HCT116 (cell line): Measurements from ENCODE around the gene FCHO1. TPM values are rescaled to one million over a fixed set of nuclear protein-coding genes. Genes with fewer than 3 reads are reported as not detected.

ENCODE experiments used
- ATAC-seq: fragments of 200-7000 bp; cut with Tn5 transposase; 2 replicates; pipeline ENCODE4 v1.9.1; 2020; ENCODE audit warnings: mild to moderate bottlenecking, moderate library complexity
- BruUV-seq: library from RNA; stranded (reverse); fragments of 400-500 nt; replicated peaks from 2 replicates; lab custom pipeline; 2021; lab: Mats Ljungman, UMichigan
- CTCF ChIA-PET: fragments of 300-600 bp; sonication (Branson Sonifier 250); formaldehyde crosslinking; loops from one replicate; lab custom pipeline; 2021; ENCODE audit warnings: antibody characterized with exemption; lab: Charles Lee
- POLR2A ChIA-PET: fragments of 300-600, 350-600 bp; sonication (Branson Sonifier 250); formaldehyde crosslinking; loops from one replicate; lab custom pipeline; 2021; ENCODE audit warnings: antibody characterized with exemption; lab: Charles Lee
- RAD21 ChIA-PET, 2 experiments: fragments of 300-600 bp; sonication (Branson Sonifier 250); formaldehyde crosslinking; loops; one replicate each; lab custom pipeline; 2023; ENCODE audit warnings: low total read pairs in 2 of 2; ENCODE audit not compliant: uncharacterized antibody in 2 of 2, unreplicated experiment in 2 of 2, low non-redundant PET in 1 of 2; lab: Charles Lee
- DNase-seq: peaks from one replicate; pipeline ENCODE4 v3.0.0-alpha.2; 2010; ENCODE audit warnings: low read depth, low spot score
- H2AFZ ChIP-seq: fragments of 200-600 bp; shearing (Covaris generic), sonication (generic); 2 replicates; pipeline ENCODE4 v1.6.1; 2017; ENCODE audit warnings: low read depth, mixed run types, mixed read lengths, antibody characterized with exemption, low read length; ENCODE audit not compliant: poor library complexity, severe bottlenecking
- H3K27ac ChIP-seq: 2 replicates; pipeline ENCODE4 v1.5.1; 2012; ENCODE audit warnings: low read depth, low read length
- H3K27me3 ChIP-seq: fragments of 200-600 bp; sonication (generic); 2 replicates; pipeline ENCODE4 v1.6.1; 2016; ENCODE audit warnings: mixed run types, low read length, mixed read lengths; ENCODE audit not compliant: insufficient read depth
- H3K36me3 ChIP-seq, 2 experiments: fragments of 200-500 bp in 1 of 2; fragments of 200-600 bp in 1 of 2; sonication (Bioruptor generic) in 1 of 2; sonication (generic) in 1 of 2; 2 replicates each; pipeline versions ENCODE4 v1.5.1 to v1.6.1; 2014 to 2016; ENCODE audit warnings: low read length in 2 of 2, inconsistent platforms in 1 of 2, mixed read lengths in 1 of 2, mixed run types in 1 of 2; ENCODE audit not compliant: insufficient read depth in 2 of 2, control insufficient read depth in 1 of 2
- H3K4me1 ChIP-seq, 2 experiments: fragments of 200-600 bp in 1 of 2; sonication (generic) in 1 of 2; 2 replicates each; pipeline versions ENCODE4 v1.5.1 to v1.6.1; 2012 to 2017; ENCODE audit warnings: low read length in 2 of 2, inconsistent platforms in 1 of 2, mild to moderate bottlenecking in 1 of 2, mixed read lengths in 1 of 2, mixed run types in 1 of 2, moderate library complexity in 1 of 2; ENCODE audit not compliant: insufficient read depth in 2 of 2, control insufficient read depth in 1 of 2
- H3K4me2 ChIP-seq: fragments of 200-600 bp; sonication (generic); 2 replicates; pipeline ENCODE4 v1.6.1; 2017; ENCODE audit warnings: mixed run types, low read length, mixed read lengths
- H3K4me3 ChIP-seq, 2 experiments: fragments of 200-600 bp in 1 of 2; sonication (generic) in 1 of 2; replicated peaks in 1 of 2; 2 replicates each; pipeline ENCODE4 v1.5.1; 2011 to 2016; ENCODE audit warnings: low read length in 2 of 2, control low read depth in 1 of 2, low read depth in 1 of 2, mild to moderate bottlenecking in 1 of 2, mixed read lengths in 1 of 2, mixed run types in 1 of 2
- H3K79me2 ChIP-seq: fragments of 200-600 bp; sonication (generic); 2 replicates; pipeline ENCODE4 v1.6.1; 2017; ENCODE audit warnings: mild to moderate bottlenecking, mixed run types, low read length, moderate library complexity, mixed read lengths; ENCODE audit not compliant: insufficient read depth
- H3K9ac ChIP-seq: fragments of 200-600 bp; sonication (generic); 2 replicates; pipeline ENCODE4 v1.6.1; 2016; ENCODE audit warnings: low read length, mixed read lengths
- H3K9me2 ChIP-seq: fragments of 200-600 bp; sonication (generic), shearing (Covaris generic); 2 replicates; pipeline ENCODE4 v1.6.1; 2017; ENCODE audit warnings: mixed run types, mild to moderate bottlenecking, moderate library complexity; ENCODE audit not compliant: insufficient read depth
- H3K9me3 ChIP-seq, 2 experiments: fragments of 200-500 bp in 1 of 2; fragments of 200-600 bp in 1 of 2; sonication (Bioruptor generic) in 1 of 2; sonication (generic) in 1 of 2; 2 replicates each; pipeline ENCODE4 v1.6.1; 2014 to 2017; ENCODE audit warnings: low read length in 2 of 2, mixed read lengths in 2 of 2, inconsistent platforms in 1 of 2, low read depth in 1 of 2, mild to moderate bottlenecking in 1 of 2, mixed run types in 1 of 2, moderate library complexity in 1 of 2; ENCODE audit not compliant: control insufficient read depth in 1 of 2, insufficient read depth in 1 of 2
- H4K20me1 ChIP-seq: fragments of 200-600 bp; sonication (generic), shearing (Covaris generic); 2 replicates; pipeline ENCODE4 v1.6.1; 2017; ENCODE audit warnings: mixed run types, mild to moderate bottlenecking, moderate library complexity; ENCODE audit not compliant: insufficient read depth
- CEBPB ChIP-seq: IDR thresholded peaks from 2 replicates; pipeline ENCODE4 v1.6.1; 2012; ENCODE audit warnings: low read depth
- EGR1 ChIP-seq: IDR thresholded peaks from 2 replicates; pipeline ENCODE4 v1.6.1; 2012; ENCODE audit warnings: low read depth
- EZH2phosphoT487 ChIP-seq: fragments of 200-600 bp; IDR thresholded peaks from 2 replicates; pipeline ENCODE4 v1.6.1; 2018; ENCODE audit warnings: antibody characterized with exemption, borderline replicate concordance
- POLR2A ChIP-seq: IDR thresholded peaks from 2 replicates; pipeline ENCODE4 v1.7.0; 2011; ENCODE audit warnings: borderline replicate concordance; ENCODE audit not compliant: insufficient read depth, insufficient read length; ENCODE audit errors: extremely low read depth
- POLR2AphosphoS5 ChIP-seq: IDR thresholded peaks from 2 replicates; pipeline ENCODE4 v1.6.1; 2011; ENCODE audit warnings: mild to moderate bottlenecking, low read depth, low read length, moderate library complexity
- YY1 ChIP-seq: IDR thresholded peaks from 2 replicates; pipeline ENCODE4 v1.6.1; 2011; ENCODE audit warnings: low read length, low read depth, moderate library complexity, mild to moderate bottlenecking; ENCODE audit not compliant: insufficient replicate concordance; ENCODE audit errors: extremely low read depth
- ZFX ChIP-seq: fragments of 450-650 bp; IDR thresholded peaks from 2 replicates; pipeline ENCODE4 v1.6.1; 2017
- intact Hi-C: fragments of 100-400 bp; cut with micrococcal nuclease; formaldehyde crosslinking; loops from 2 replicates; pipeline ENCODE4 v1.10.0; 2022
- total RNA-seq: library from RNA; stranded (reverse); gene quantifications from one replicate; pipeline ENCODE4 v1.2.1, GENCODE V29; 2021; ENCODE audit not compliant: unreplicated experiment
- TF ChIP-seq, protein P1 (sequence below): IDR thresholded peaks from 2 replicates; pipeline ENCODE4 v1.6.1; 2011; ENCODE audit warnings: mild to moderate bottlenecking, low read length, moderate library complexity; ENCODE audit not compliant: insufficient replicate concordance; ENCODE audit errors: extremely low read depth
- TF ChIP-seq, protein P2 (sequence below), 3 experiments: fragments of 200-600 bp in 1 of 3; sonication (generic) in 1 of 3; IDR thresholded peaks in 2 of 3; conservative IDR thresholded peaks in 1 of 3; 2 replicates each; pipeline ENCODE4 v1.5.1; 2012 to 2017; ENCODE audit warnings: low read depth in 2 of 3, low read length in 2 of 3, antibody characterized with exemption in 1 of 3, borderline replicate concordance in 1 of 3, control low read depth in 1 of 3, mild to moderate bottlenecking in 1 of 3, mixed read lengths in 1 of 3, mixed run types in 1 of 3, moderate library complexity in 1 of 3; ENCODE audit not compliant: insufficient read depth in 1 of 3
- TF ChIP-seq, protein P3 (sequence below): IDR thresholded peaks from 2 replicates; pipeline ENCODE4 v1.6.1; 2012; ENCODE audit warnings: low read depth

Gene FCHO1
- total RNA-seq, 1 experiment from 2014 or later, result 28.1 TPM

DNA sequence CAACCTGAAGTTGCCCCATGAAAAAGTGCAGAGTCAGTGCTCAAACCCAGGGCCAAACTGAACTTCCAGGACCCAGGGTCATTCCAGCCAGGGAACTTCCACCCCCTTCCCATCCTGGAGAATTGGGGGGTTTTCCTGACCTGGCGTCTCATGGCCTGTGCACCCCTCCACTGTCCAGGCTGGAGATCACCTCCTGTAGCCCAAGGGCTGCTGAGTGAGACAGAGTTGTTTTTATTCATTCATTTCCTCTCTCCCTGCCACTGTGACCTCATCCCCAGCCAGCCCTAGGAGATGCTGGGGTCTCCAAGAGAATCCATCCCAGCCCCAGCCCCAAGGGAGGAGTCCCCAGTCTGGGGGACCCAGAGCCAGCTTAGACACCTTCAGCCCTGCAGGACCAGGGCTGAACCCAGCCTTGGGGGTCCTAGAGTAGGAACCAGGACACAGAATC lies 4.2 kb downstream of the FCHO1 start:
- Histone ChIP-seq H3K9me3 (no peaks in the 10 kb centered on the region), H3K36me3 (no peaks in the 10 kb centered on the region), H3K27me3 (no peaks in the 10 kb centered on the region), H4K20me1 (no peaks in the 10 kb centered on the region), H3K4me3 (no peak overlapping the region), H3K79me2 (no peaks in the 10 kb centered on the region), H3K4me2 (no peak overlapping the region), H2AFZ (no peak overlapping the region), H3K27ac (no peak overlapping the region), H3K4me1 (peaks cover 12 to 36% of the 10 kb centered on the region in 2 experiments), H3K9ac (no peak overlapping the region), H3K9me2 (no peaks in the 10 kb centered on the region)
- ChIA-PET POLR2A (no interaction called here), RAD21 (no interaction called here), CTCF (interaction anchor here (1.8 kb wide), 1 partner anchor 11 kb away, joined by 6 read pairs; no protein-coding TSS in a partner anchor)
- DNase-seq, result no peak
- no TSS peak for BruUV-seq
- intact Hi-C loops, result no loop called here
- no peak for TF ChIP-seq POLR2AphosphoS5
- TF ChIP-seq ZFX, result no peak
- no peak for TF ChIP-seq YY1
- no peak for ATAC-seq

DNA sequence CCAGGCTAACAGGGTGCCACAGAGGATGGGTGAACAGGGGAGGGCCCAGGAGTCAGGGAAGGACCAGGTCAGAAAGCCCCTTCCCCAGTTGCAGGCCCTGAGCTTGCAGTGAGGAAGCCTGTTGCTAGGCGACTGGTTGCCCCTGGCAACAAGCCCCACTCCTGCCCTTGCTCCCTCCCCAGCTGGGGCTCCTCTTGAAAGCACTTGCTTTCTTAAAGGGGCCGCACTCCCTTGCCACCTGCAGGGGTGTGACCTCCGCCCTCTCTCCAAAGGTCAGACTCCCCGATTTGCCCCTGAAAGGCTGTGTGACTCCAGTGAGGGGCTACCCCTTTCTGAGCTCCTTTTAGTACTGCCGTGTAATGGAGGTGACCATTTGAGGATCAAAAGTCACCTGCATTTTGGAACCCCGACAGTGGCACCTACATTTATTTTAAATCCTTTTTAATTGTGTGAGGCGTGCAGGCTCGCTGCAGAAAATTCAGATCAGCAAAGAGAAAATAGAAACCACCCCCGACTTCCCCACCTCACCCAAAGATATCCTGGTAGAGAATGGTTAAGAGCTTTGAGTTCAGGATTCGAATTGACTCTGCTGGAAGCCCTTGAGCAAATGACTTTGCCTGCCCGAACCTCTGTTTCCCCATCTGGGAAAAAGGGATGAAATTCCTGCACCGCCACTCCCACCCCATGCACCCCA lies 4.8 kb downstream of the FCHO1 start:
- H3K4me1 ChIP-seq, result peaks cover 12 to 36% of the 10 kb centered on the region in 2 experiments
- RAD21 ChIA-PET, result no interaction called here
- H3K9me2 ChIP-seq, result no peaks in the 10 kb centered on the region
- H3K36me3 ChIP-seq, result no peaks in the 10 kb centered on the region
- H3K79me2 ChIP-seq, result no peaks in the 10 kb centered on the region
- no peaks in the 10 kb centered on the region for H3K27me3 ChIP-seq
- H2AFZ ChIP-seq, result no peak overlapping the region
- intact Hi-C loops, result no loop called here
- DNase-seq (no peak), ATAC-seq (peak; percentile 41; the same call in 1 of the 2 replicates)
- POLR2A ChIA-PET, result no interaction called here
- H3K9me3 ChIP-seq, result no peaks in the 10 kb centered on the region
- CTCF ChIA-PET, result interaction anchor here (1.8 kb wide), 1 partner anchor 10 kb away, joined by 6 read pairs; no protein-coding TSS in a partner anchor
- no peaks in the 10 kb centered on the region for H4K20me1 ChIP-seq
- no peak overlapping the region for H3K4me3 ChIP-seq
- H3K9ac ChIP-seq, result no peak overlapping the region
- no TSS peak for BruUV-seq
- no peak overlapping the region for H3K27ac ChIP-seq
- no peak overlapping the region for H3K4me2 ChIP-seq
- TF ChIP-seq, protein P1, sequence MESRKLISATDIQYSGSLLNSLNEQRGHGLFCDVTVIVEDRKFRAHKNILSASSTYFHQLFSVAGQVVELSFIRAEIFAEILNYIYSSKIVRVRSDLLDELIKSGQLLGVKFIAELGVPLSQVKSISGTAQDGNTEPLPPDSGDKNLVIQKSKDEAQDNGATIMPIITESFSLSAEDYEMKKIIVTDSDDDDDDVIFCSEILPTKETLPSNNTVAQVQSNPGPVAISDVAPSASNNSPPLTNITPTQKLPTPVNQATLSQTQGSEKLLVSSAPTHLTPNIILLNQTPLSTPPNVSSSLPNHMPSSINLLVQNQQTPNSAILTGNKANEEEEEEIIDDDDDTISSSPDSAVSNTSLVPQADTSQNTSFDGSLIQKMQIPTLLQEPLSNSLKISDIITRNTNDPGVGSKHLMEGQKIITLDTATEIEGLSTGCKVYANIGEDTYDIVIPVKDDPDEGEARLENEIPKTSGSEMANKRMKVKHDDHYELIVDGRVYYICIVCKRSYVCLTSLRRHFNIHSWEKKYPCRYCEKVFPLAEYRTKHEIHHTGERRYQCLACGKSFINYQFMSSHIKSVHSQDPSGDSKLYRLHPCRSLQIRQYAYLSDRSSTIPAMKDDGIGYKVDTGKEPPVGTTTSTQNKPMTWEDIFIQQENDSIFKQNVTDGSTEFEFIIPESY, result no peak
- no peak for TF ChIP-seq EGR1
- no peak for TF ChIP-seq ZFX
- no peak for TF ChIP-seq EZH2phosphoT487
- no peak for TF ChIP-seq CEBPB
- no peak for TF ChIP-seq YY1
- TF ChIP-seq POLR2A, result no peak
- TF ChIP-seq, protein P2, sequence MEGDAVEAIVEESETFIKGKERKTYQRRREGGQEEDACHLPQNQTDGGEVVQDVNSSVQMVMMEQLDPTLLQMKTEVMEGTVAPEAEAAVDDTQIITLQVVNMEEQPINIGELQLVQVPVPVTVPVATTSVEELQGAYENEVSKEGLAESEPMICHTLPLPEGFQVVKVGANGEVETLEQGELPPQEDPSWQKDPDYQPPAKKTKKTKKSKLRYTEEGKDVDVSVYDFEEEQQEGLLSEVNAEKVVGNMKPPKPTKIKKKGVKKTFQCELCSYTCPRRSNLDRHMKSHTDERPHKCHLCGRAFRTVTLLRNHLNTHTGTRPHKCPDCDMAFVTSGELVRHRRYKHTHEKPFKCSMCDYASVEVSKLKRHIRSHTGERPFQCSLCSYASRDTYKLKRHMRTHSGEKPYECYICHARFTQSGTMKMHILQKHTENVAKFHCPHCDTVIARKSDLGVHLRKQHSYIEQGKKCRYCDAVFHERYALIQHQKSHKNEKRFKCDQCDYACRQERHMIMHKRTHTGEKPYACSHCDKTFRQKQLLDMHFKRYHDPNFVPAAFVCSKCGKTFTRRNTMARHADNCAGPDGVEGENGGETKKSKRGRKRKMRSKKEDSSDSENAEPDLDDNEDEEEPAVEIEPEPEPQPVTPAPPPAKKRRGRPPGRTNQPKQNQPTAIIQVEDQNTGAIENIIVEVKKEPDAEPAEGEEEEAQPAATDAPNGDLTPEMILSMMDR (IDR thresholded peaks at IDR 0.05 in 2 of 3, conservative IDR thresholded peaks at IDR 0.05 in 1 of 3; ENCODE audit: borderline replicate concordance in 1 of 3, insufficient read depth in 1 of 3, low read depth in 2 of 3, low read length in 2 of 3), result no peak
- TF ChIP-seq, protein P3, sequence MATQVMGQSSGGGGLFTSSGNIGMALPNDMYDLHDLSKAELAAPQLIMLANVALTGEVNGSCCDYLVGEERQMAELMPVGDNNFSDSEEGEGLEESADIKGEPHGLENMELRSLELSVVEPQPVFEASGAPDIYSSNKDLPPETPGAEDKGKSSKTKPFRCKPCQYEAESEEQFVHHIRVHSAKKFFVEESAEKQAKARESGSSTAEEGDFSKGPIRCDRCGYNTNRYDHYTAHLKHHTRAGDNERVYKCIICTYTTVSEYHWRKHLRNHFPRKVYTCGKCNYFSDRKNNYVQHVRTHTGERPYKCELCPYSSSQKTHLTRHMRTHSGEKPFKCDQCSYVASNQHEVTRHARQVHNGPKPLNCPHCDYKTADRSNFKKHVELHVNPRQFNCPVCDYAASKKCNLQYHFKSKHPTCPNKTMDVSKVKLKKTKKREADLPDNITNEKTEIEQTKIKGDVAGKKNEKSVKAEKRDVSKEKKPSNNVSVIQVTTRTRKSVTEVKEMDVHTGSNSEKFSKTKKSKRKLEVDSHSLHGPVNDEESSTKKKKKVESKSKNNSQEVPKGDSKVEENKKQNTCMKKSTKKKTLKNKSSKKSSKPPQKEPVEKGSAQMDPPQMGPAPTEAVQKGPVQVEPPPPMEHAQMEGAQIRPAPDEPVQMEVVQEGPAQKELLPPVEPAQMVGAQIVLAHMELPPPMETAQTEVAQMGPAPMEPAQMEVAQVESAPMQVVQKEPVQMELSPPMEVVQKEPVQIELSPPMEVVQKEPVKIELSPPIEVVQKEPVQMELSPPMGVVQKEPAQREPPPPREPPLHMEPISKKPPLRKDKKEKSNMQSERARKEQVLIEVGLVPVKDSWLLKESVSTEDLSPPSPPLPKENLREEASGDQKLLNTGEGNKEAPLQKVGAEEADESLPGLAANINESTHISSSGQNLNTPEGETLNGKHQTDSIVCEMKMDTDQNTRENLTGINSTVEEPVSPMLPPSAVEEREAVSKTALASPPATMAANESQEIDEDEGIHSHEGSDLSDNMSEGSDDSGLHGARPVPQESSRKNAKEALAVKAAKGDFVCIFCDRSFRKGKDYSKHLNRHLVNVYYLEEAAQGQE, result no peak
- no peak for TF ChIP-seq POLR2AphosphoS5
